ENCODE measurements around the gene PRR3. TPM values are rescaled to one million over a fixed set of nuclear protein-coding genes. Genes with fewer than 3 reads are reported as not detected.

The PRR3 gene
- total RNA-seq, 1 donor, result 11.0 TPM

DNA sequence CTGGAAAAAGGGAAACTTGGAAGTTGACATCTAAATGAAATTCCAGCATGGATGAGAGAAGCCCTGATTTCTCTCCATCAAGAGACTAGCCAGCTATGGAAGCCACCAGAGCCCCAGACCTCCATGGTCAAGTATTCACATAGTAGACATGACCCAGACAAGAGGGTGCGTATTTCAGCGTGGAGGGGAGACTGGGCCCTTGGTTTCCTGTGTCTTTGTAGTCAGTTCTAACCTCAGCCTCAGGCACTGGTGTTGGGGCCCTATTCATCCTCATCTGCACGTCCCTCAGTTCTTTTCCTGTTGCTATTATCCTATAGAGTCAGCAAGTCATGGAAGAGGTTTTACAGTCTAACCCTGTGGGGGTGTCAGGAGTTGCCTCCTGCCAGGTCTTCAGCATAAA is 13.3 kb upstream of the PRR3 start:
- no peak for TF ChIP-seq CTCF (IDR thresholded peaks at IDR 0.05; ENCODE audit: insufficient read depth, low read length)
- H3K4me3 ChIP-seq (ENCODE audit: low read depth, low read length), result no peak overlapping the region
- no peak for DNase-seq (ENCODE audit: low read depth)

DNA sequence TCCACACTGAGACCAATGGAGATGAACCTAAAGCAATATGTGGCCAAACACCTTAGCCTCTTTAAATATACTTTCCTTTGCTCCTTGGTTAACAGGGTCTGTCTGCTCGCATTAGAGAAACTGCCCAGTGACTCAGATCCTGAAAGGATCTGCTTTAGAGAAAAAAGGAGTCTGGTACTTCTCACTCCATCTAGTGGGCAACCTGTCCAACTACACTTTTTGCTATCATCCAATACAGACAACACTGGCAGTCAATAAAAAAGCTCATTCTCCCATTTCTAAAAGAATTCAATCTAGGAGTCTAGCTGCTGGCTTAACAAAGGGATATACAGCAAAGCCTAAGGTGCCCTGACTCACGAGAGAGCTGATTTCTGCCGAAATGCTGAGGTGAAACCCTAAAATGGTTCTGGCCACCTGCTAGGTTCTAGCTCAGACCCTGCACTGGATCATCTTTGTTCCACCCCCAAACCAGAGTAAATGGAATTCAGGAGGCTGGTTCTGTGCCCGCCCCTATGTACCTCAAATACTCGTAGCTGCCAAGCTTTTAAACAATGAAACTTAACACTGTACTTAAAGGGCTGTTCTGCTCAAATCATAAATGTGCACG is 12.3 kb upstream of the PRR3 start:
- DNase-seq (ENCODE audit: low read depth), result peak; percentile 78
- H3K4me3 ChIP-seq (ENCODE audit: low read depth, low read length), result no peak overlapping the region

DNA sequence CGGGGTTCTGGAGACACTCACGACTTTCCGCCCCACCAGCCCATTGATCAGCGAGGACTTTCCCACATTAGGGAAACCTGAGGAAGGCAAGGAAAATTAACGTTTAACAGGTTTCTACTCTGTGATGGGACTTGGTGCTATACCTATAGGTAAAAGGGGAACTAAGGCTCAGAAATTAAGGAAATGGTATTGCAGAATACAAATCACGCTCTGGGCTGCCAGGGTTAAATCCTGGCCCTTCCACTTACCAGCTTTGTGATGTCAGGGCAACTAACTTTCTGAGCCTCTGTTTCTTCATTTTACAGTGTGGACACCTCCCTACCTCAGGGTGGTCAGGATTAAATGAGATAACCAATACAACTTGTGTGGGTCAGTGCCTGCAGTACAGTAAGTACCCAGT is 9.6 kb upstream of the PRR3 start:
- DNase-seq (ENCODE audit: low read depth), result no peak
- no peak overlapping the region for H3K4me3 ChIP-seq (ENCODE audit: low read depth, low read length)
- no peak for TF ChIP-seq CTCF (IDR thresholded peaks at IDR 0.05; ENCODE audit: insufficient read depth, low read length)

More for the DNA sequence above, 12.3 kb upstream of the PRR3 start:
- TF ChIP-seq CTCF (IDR thresholded peaks at IDR 0.05; ENCODE audit: insufficient read depth, low read length), result peak; percentile 78

DNA sequence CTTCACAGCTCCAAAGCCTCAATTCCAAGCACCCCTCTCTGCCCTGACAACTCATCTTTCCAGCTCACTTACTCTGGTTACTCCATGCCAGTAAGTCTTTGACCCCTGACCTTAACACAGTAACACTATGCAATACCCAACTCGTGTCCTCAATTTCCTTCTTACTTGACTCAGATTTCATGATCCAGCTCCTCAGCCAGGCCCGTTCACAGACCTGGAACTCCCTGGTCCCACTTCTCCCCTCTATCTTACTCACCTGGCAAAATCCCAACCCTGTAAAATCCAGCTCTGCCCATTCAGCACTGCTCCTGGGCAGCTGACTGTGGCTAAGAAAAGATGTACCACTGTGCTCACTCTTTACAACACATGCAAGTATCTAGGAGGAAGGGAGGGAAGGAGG is 8.7 kb upstream of the PRR3 start:
- H3K4me3 ChIP-seq (ENCODE audit: low read depth, low read length), result no peak overlapping the region
- DNase-seq (ENCODE audit: low read depth), result peak; percentile 22
- TF ChIP-seq CTCF (IDR thresholded peaks at IDR 0.05; ENCODE audit: insufficient read depth, low read length), result no peak

DNA sequence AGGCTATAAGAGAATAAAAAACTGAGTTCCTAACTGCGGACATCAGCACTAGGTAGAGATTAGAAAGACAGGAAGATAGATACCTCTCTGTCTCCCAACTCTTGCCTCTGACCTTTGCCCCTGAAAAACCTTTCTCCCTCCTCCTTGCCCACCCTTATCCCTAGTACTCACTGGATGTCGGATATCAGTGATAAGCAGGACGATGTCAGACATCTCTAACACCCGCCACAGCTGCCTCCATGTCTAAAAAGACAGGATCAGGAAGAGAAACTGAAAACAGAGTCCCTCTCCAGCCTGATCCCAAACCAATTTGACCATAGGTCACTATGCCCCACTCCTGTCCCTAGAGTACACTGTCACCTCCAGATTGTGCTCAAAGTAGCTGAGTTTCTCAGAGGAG is 2.7 kb upstream of the PRR3 start:
- DNase-seq (ENCODE audit: low read depth), result no peak
- peak overlapping the region; percentile 92 for H3K4me3 ChIP-seq (ENCODE audit: low read depth, low read length)
- no peak for TF ChIP-seq CTCF (IDR thresholded peaks at IDR 0.05; ENCODE audit: insufficient read depth, low read length)

DNA sequence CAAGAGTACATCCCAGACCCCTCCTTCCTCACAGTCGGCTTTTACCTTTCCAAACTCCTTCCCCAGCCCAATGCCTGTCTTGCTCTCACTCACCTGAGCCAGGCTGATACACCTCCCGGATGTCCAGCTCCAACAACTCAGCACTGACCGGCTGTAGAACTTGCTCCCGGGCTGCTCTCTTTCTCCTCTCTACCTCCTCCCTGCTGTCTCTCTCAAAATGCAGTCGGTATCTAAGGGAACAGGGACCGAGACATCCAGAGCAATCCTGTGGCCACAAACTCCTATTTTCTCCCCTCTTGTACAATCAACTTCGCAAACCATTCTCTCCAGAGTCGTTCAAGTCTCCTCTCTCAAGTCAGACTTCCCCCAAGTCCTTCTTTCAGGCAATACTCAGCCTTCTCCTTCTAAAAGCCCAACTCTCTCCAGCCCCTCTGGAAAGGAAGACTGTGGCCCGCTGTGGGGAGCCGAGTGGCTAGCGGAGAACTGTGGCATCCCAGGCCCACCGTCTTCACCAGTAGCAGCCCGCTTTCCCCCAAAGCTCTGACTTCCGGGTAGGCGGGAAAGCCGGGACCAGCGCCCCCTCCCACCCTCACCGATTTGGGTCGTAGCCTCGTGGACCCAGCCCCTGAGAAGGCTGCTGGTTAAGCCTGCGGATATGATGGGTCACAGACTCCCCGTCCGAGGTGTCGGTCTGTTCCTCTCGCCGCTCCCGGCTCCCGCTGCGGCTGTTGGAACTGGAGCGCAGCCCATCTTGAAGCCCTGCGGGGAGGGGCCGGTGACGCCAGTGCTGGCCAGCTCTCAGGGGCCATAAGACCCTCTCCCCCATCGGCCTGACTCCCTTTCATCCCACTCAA is 1.9 kb upstream of the PRR3 start:
- TF ChIP-seq CTCF (IDR thresholded peaks at IDR 0.05; ENCODE audit: insufficient read depth, low read length), result no peak
- DNase-seq (ENCODE audit: low read depth), result peak; percentile 37
- peak overlapping the region; percentile 92 for H3K4me3 ChIP-seq (ENCODE audit: low read depth, low read length)

Measured in fibroblast of the aortic adventitia (primary cell).